RWPE2 (cell line): ENCODE data around the gene HDAC11.

ENCODE experiments used
- ATAC-seq: fragments of 200-7000 bp; cut with Tn5 transposase; 3 replicates; pipeline ENCODE4 v1.9.1; 2021; ENCODE audit warnings: low read depth
- DNase-seq: peaks from one replicate; pipeline ENCODE4 v3.0.0-alpha.2; 2020; ENCODE audit warnings: low spot score
- H3K27ac ChIP-seq: fragments of 450-650 bp; 2 replicates; pipeline ENCODE4 v1.5.1; 2017; ENCODE audit warnings: mild to moderate bottlenecking; ENCODE audit not compliant: poor library complexity, severe bottlenecking
- H3K27me3 ChIP-seq: fragments of 250-450 bp; sonication (Bioruptor Pico); 2 replicates; pipeline ENCODE4 v1.5.1; 2021; ENCODE audit warnings: mild to moderate bottlenecking, moderate library complexity; ENCODE audit not compliant: insufficient read depth, poor library complexity, severe bottlenecking
- H3K36me3 ChIP-seq: fragments of 250-450 bp; sonication (Bioruptor Pico); 2 replicates; pipeline ENCODE4 v1.5.1; 2020; ENCODE audit warnings: low read depth, mild to moderate bottlenecking, moderate library complexity
- H3K4me1 ChIP-seq: fragments of 250-450 bp; sonication (Bioruptor Pico); 2 replicates; pipeline ENCODE4 v1.5.1; 2021; ENCODE audit warnings: mild to moderate bottlenecking, moderate library complexity; ENCODE audit not compliant: insufficient read depth, poor library complexity, severe bottlenecking
- H3K4me3 ChIP-seq: fragments of 250-450 bp; sonication (Bioruptor Pico); 2 replicates; pipeline ENCODE4 v1.5.1; 2021; ENCODE audit warnings: mild to moderate bottlenecking, moderate library complexity; ENCODE audit not compliant: severe bottlenecking
- H3K9me3 ChIP-seq: fragments of 250-450 bp; sonication (Bioruptor Pico); 2 replicates; pipeline ENCODE4 v1.5.1; 2021; ENCODE audit warnings: mild to moderate bottlenecking, moderate library complexity; ENCODE audit not compliant: severe bottlenecking
- CTCF ChIP-seq: fragments of 450-650 bp; IDR thresholded peaks from one replicate; pipeline ENCODE4 v1.5.1; 2017; ENCODE audit warnings: mild to moderate bottlenecking, moderate library complexity; ENCODE audit not compliant: poor library complexity, severe bottlenecking

The HDAC11 gene

GRCh38 chr3:13470894-13471574 is 9.1 kb upstream of the HDAC11 start:
- Histone ChIP-seq H3K4me1 (no peaks in the 10 kb centered on the region), H3K27ac (no peak overlapping the region), H3K36me3 (no peaks in the 10 kb centered on the region), H3K27me3 (no peaks in the 10 kb centered on the region), H3K4me3 (no peak overlapping the region), H3K9me3 (no peaks in the 10 kb centered on the region)
- no peak for TF ChIP-seq CTCF
- ATAC-seq (no peak), DNase-seq (no peak)

GRCh38 chr3:13472286-13472685 is 7.8 kb upstream of the HDAC11 start:
- DNase-seq (no peak), ATAC-seq (no peak)
- no peaks in the 10 kb centered on the region for H3K9me3 ChIP-seq
- H3K4me1 ChIP-seq = no peaks in the 10 kb centered on the region
- H3K36me3 ChIP-seq = no peaks in the 10 kb centered on the region
- no peak for TF ChIP-seq CTCF
- no peaks in the 10 kb centered on the region for H3K27me3 ChIP-seq
- no peak overlapping the region for H3K27ac ChIP-seq
- H3K4me3 ChIP-seq = no peak overlapping the region

DNA sequence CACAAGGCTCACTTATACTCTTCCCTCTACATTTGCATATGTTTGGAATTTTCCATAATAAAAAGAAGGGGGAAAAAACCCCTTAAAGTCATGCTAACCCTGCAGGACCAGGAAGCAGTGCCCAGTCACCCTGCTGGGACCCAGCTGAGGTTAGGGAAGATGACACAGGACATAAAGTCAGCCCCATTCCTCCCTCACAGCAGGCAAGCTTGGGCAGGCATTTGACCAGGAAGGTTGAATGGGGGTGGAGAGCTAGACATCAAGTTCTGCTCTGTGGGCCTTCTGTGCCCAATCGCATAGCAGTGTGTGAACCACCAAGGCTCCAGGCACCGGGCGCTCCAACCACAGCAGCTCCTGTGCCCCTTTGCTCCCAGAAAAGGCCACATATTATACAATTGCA is 7.1 kb upstream of the HDAC11 start:
- Histone ChIP-seq H3K27ac (no peak overlapping the region), H3K27me3 (no peaks in the 10 kb centered on the region), H3K4me1 (no peaks in the 10 kb centered on the region), H3K9me3 (no peaks in the 10 kb centered on the region), H3K4me3 (no peak overlapping the region), H3K36me3 (no peaks in the 10 kb centered on the region)
- no peak for TF ChIP-seq CTCF
- no peak for ATAC-seq
- no peak for DNase-seq

- Histone ChIP-seq H3K4me1 (no peaks in the 10 kb centered on the region), H3K27ac (no peak overlapping the region), H3K9me3 (no peaks in the 10 kb centered on the region), H3K4me3 (no peak overlapping the region), H3K36me3 (no peaks in the 10 kb centered on the region), H3K27me3 (no peaks in the 10 kb centered on the region)
- no peak for ATAC-seq
- TF ChIP-seq CTCF = no peak
- DNase-seq = no peak
Observed at GRCh38 chr3:13474021-13474420, 6.1 kb upstream of the HDAC11 start.

GRCh38 chr3:13474776-13475303 is 5.3 kb upstream of the HDAC11 start:
- Histone ChIP-seq H3K27me3 (no peaks in the 10 kb centered on the region), H3K27ac (no peak overlapping the region), H3K4me3 (no peak overlapping the region), H3K9me3 (no peaks in the 10 kb centered on the region), H3K4me1 (no peaks in the 10 kb centered on the region), H3K36me3 (no peaks in the 10 kb centered on the region)
- ATAC-seq (no peak), DNase-seq (no peak)
- no peak for TF ChIP-seq CTCF
